ENCODE measurements around the gene LYPD6. TPM values are rescaled to one million over a fixed set of nuclear protein-coding genes. Genes with fewer than 3 reads are reported as not detected.

LYPD6 gene
- total and polyA plus RNA-seq, 9 of the 15 experiments (the other 6 are each of a cell fraction or from before 2014, with no cell fraction given), result not detected

DNA sequence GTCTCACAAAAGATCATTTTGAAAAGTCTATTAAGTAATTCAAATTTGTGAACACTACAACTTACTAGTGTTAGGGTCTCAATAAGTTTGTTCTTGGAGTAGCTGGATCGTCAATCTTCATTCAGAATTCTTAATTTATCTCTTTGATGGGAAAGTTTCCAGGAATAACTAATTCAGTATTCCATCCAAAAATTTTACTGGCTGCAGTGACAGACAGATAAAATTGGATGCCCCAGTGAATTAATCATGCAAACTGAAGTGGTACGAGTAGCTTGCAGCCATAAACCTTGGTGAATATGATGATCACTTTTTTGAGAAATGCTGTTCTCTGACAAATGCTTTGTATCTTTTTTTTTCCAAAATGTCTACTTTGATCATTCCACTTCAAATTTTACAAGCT, 112.8 kb downstream of the LYPD6 start:
- FAIRE-seq, result no peak
- H3K9ac ChIP-seq (ENCODE audit: insufficient read depth in 1 of 2, low read depth in 2 of 2, low read length in 2 of 2), result no peak overlapping the region
- POLR2A ChIA-PET, result no interaction called here

More for the DNA sequence above, 112.8 kb downstream of the LYPD6 start:
- intact Hi-C loops (cut with micrococcal nuclease), result no loop called here
- in situ Hi-C loops (cut with MboI), result no loop called here
- 0% methylated on average over 2 of the region's 2 CpGs for WGBS (ENCODE audit: insufficient coverage, low coverage, missing lambda C conversion rate)
- no peaks in the 10 kb centered on the region for H3K36me3 ChIP-seq (ENCODE audit: control insufficient read depth, insufficient read depth, low read length)
- no peak overlapping the region for H2AFZ ChIP-seq (ENCODE audit: low read depth, low read length)
- no peaks in the 10 kb centered on the region for H3K27me3 ChIP-seq (ENCODE audit: control insufficient read depth in 2 of 2, insufficient read depth in 2 of 2, low read length in 2 of 2)
- H3K27ac ChIP-seq (ENCODE audit: extremely low read depth, low read depth, low read length), result no peak overlapping the region
- H3K79me2 ChIP-seq (ENCODE audit: control insufficient read depth, insufficient read depth, low read length), result no peaks in the 10 kb centered on the region
- DNase-seq (ENCODE audit: extremely low read depth in 1 of 4, low spot score in 3 of 4) (no peak), ATAC-seq (no peak)
- H3K4me3 ChIP-seq, result no peak overlapping the region
- no peaks in the 10 kb centered on the region for H4K20me1 ChIP-seq (replicated peaks; ENCODE audit: control insufficient read depth, insufficient read depth, low read length)
- no TSS peak for BruUV-seq (replicated peaks)
- H3K9me3 ChIP-seq (replicated peaks; ENCODE audit: control insufficient read depth, insufficient read depth, low read depth, low read length), result no peaks in the 10 kb centered on the region
- no peak overlapping the region for H3K4me2 ChIP-seq (ENCODE audit: insufficient read depth, low read length)
- H3K9me1 ChIP-seq (ENCODE audit: control insufficient read depth, insufficient read depth, low read length), result no peaks in the 10 kb centered on the region
- CTCF ChIA-PET (ENCODE audit: low intra/inter-chr PET ratio), result no interaction called here
- no peaks in the 10 kb centered on the region for H3K4me1 ChIP-seq (replicated peaks in 1 of 2; ENCODE audit: control insufficient read depth in 2 of 2, insufficient read depth in 2 of 2, low read length in 2 of 2)
- TF ChIP-seq PHF8 (IDR thresholded peaks at IDR 0.05; ENCODE audit: borderline replicate concordance, low read length) (no peak), STAT5A (IDR thresholded peaks at IDR 0.05; ENCODE audit: borderline replicate concordance, low read length) (no peak), ETS2 (tag; IDR thresholded peaks at IDR 0.05; ENCODE audit: borderline replicate concordance, poor library complexity, severe bottlenecking) (no peak), CREM (IDR thresholded peaks at IDR 0.05; ENCODE audit: low read depth) (no peak), POLR2AphosphoS5 (IDR thresholded peaks at IDR 0.05; ENCODE audit: control insufficient read depth, insufficient read depth, low read depth, low read length) (no peak), NFXL1 (CRISPR knock-in tag; IDR thresholded peaks at IDR 0.05) (no peak), DIDO1 (tag; IDR thresholded peaks at IDR 0.05; ENCODE audit: low read depth) (no peak), IFI16 (CRISPR knock-in tag; IDR thresholded peaks at IDR 0.05) (no peak), ZNF717 (CRISPR knock-in tag; IDR thresholded peaks at IDR 0.05) (no peak)
- TF ChIP-seq, protein P1, sequence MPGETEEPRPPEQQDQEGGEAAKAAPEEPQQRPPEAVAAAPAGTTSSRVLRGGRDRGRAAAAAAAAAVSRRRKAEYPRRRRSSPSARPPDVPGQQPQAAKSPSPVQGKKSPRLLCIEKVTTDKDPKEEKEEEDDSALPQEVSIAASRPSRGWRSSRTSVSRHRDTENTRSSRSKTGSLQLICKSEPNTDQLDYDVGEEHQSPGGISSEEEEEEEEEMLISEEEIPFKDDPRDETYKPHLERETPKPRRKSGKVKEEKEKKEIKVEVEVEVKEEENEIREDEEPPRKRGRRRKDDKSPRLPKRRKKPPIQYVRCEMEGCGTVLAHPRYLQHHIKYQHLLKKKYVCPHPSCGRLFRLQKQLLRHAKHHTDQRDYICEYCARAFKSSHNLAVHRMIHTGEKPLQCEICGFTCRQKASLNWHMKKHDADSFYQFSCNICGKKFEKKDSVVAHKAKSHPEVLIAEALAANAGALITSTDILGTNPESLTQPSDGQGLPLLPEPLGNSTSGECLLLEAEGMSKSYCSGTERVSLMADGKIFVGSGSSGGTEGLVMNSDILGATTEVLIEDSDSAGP (CRISPR knock-in tag; IDR thresholded peaks at IDR 0.05), result no peak
- TF ChIP-seq, protein P2, sequence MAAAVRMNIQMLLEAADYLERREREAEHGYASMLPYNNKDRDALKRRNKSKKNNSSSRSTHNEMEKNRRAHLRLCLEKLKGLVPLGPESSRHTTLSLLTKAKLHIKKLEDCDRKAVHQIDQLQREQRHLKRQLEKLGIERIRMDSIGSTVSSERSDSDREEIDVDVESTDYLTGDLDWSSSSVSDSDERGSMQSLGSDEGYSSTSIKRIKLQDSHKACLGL (CRISPR knock-in tag; IDR thresholded peaks at IDR 0.05; ENCODE audit: borderline replicate concordance, poor library complexity, severe bottlenecking), result no peak
- TF ChIP-seq, protein P3, sequence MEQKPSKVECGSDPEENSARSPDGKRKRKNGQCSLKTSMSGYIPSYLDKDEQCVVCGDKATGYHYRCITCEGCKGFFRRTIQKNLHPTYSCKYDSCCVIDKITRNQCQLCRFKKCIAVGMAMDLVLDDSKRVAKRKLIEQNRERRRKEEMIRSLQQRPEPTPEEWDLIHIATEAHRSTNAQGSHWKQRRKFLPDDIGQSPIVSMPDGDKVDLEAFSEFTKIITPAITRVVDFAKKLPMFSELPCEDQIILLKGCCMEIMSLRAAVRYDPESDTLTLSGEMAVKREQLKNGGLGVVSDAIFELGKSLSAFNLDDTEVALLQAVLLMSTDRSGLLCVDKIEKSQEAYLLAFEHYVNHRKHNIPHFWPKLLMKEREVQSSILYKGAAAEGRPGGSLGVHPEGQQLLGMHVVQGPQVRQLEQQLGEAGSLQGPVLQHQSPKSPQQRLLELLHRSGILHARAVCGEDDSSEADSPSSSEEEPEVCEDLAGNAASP (IDR thresholded peaks at IDR 0.05), result no peak
